IMR-90 (cell line): ENCODE results near the gene PRLH. TPM values are rescaled to one million over a fixed set of nuclear protein-coding genes. Genes with fewer than 3 reads are reported as not detected.

Experiments
- ATAC-seq: fragments of 200-7000 bp; cut with Tn5 transposase; 2 replicates; pipeline ENCODE4 v1.9.1; 2020; ENCODE audit warnings: low read depth, mild to moderate bottlenecking, moderate library complexity
- BruUV-seq: library from RNA; stranded (reverse); fragments of 400-500 nt; replicated peaks from 2 replicates; lab custom pipeline; 2021; lab: Mats Ljungman, UMichigan
- CTCF ChIA-PET: fragments of 300-600 bp; formaldehyde crosslinking; extraction: SDS; loops from one replicate; lab custom pipeline; 2021; ENCODE audit warnings: antibody characterized with exemption; lab: Yijun Ruan, JAX
- POLR2A ChIA-PET: fragments of 300-600 bp; sonication (Branson Sonifier 250); formaldehyde crosslinking; loops from one replicate; lab custom pipeline; 2022; ENCODE audit warnings: antibody characterized with exemption; ENCODE audit not compliant: unreplicated experiment; lab: Charles Lee
- DNase-seq: peaks from one replicate; pipeline ENCODE4 v3.0.0; 2013
- H2AFZ ChIP-seq: replicated peaks from 2 replicates; pipeline ENCODE3; 2013; ENCODE audit warnings: low read length, mild to moderate bottlenecking; ENCODE audit not compliant: poor library complexity
- H2AK5ac ChIP-seq: 2 replicates; pipeline ENCODE4 v1.6.1; 2013; ENCODE audit warnings: low read depth, low read length, inconsistent platforms
- H2AK9ac ChIP-seq: replicated peaks from 2 replicates; pipeline ENCODE3; 2013; ENCODE audit warnings: mild to moderate bottlenecking, low read depth, low read length, moderate library complexity; ENCODE audit not compliant: poor library complexity
- H2BK120ac ChIP-seq: 2 replicates; pipeline ENCODE4 v1.6.1; 2013; ENCODE audit warnings: low read depth, low read length, inconsistent platforms
- H2BK15ac ChIP-seq: 3 replicates; pipeline ENCODE4 v1.6.1; 2013; ENCODE audit warnings: low read depth, low read length, inconsistent platforms
- H2BK20ac ChIP-seq: 2 replicates; pipeline ENCODE4 v1.6.1; 2013; ENCODE audit warnings: low read depth, mild to moderate bottlenecking, inconsistent platforms, low read length, moderate library complexity
- H2BK5ac ChIP-seq: 2 replicates; pipeline ENCODE4 v1.6.1; 2013; ENCODE audit warnings: mild to moderate bottlenecking, low read depth, low read length, inconsistent platforms; ENCODE audit not compliant: poor library complexity, severe bottlenecking
- H3K14ac ChIP-seq: replicated peaks from 2 replicates; pipeline ENCODE4 v1.6.1; 2013; ENCODE audit warnings: low read depth, low read length, inconsistent platforms
- H3K18ac ChIP-seq: 2 replicates; pipeline ENCODE4 v1.6.1; 2013; ENCODE audit warnings: low read depth, low read length, control low read depth
- H3K23ac ChIP-seq: 2 replicates; pipeline ENCODE4 v1.6.1; 2013; ENCODE audit warnings: low read depth, low read length, inconsistent platforms
- H3K27ac ChIP-seq: 2 replicates; pipeline ENCODE4 v1.5.1; 2013; ENCODE audit warnings: mild to moderate bottlenecking, control low read depth, low read length; ENCODE audit not compliant: insufficient read depth
- H3K27me3 ChIP-seq: 2 replicates; pipeline ENCODE4 v1.6.1; 2013; ENCODE audit warnings: low read length; ENCODE audit not compliant: control insufficient read depth, insufficient read depth
- H3K36me3 ChIP-seq: 2 replicates; pipeline ENCODE4 v1.6.1; 2013; ENCODE audit warnings: low read length, mixed read lengths; ENCODE audit not compliant: control insufficient read depth, insufficient read depth
- H3K4ac ChIP-seq: 2 replicates; pipeline ENCODE4 v1.6.1; 2013; ENCODE audit warnings: low read depth, low read length, inconsistent platforms
- H3K4me1 ChIP-seq: 2 replicates; pipeline ENCODE4 v1.6.1; 2013; ENCODE audit warnings: low read length, mixed read lengths; ENCODE audit not compliant: control insufficient read depth, insufficient read depth
- H3K4me2 ChIP-seq: 2 replicates; pipeline ENCODE4 v1.6.1; 2013; ENCODE audit warnings: low read depth, mild to moderate bottlenecking, control low read depth, low read length, moderate library complexity
- H3K4me3 ChIP-seq: 2 replicates; pipeline ENCODE4 v1.5.1; 2013; ENCODE audit warnings: low read depth, mild to moderate bottlenecking, control low read depth, low read length, moderate library complexity; ENCODE audit not compliant: insufficient read depth
- H3K56ac ChIP-seq: 2 replicates; pipeline ENCODE4 v1.6.1; 2013; ENCODE audit warnings: low read length, inconsistent platforms; ENCODE audit not compliant: insufficient read depth; ENCODE audit errors: extremely low read depth
- H3K79me1 ChIP-seq, 2 experiments: 2 replicates each; pipeline ENCODE4 v1.6.1; 2013; ENCODE audit warnings: low read length in 2 of 2, inconsistent platforms in 1 of 2, low read depth in 1 of 2
- H3K9ac ChIP-seq: 2 replicates; pipeline ENCODE4 v1.6.1; 2013; ENCODE audit warnings: low read depth, low read length, control low read depth
- H3K9me1 ChIP-seq: 2 replicates; pipeline ENCODE4 v1.6.1; 2013; ENCODE audit warnings: low read length, inconsistent platforms; ENCODE audit not compliant: insufficient read depth
- H3K9me3 ChIP-seq: 2 replicates; pipeline ENCODE4 v1.6.1; 2013; ENCODE audit warnings: low read length; ENCODE audit not compliant: control insufficient read depth, insufficient read depth
- H4K20me1 ChIP-seq: 2 replicates; pipeline ENCODE4 v1.6.1; 2013; ENCODE audit warnings: low read length, inconsistent platforms; ENCODE audit not compliant: insufficient read depth
- H4K5ac ChIP-seq: 2 replicates; pipeline ENCODE4 v1.6.1; 2013; ENCODE audit warnings: mild to moderate bottlenecking, low read depth, low read length, control low read depth
- H4K8ac ChIP-seq, 2 experiments: 2 replicates each; pipeline ENCODE4 v1.6.1; 2013; ENCODE audit warnings: low read depth in 2 of 2, low read length in 2 of 2, control low read depth in 1 of 2, inconsistent platforms in 1 of 2
- H4K91ac ChIP-seq: 2 replicates; pipeline ENCODE4 v1.6.1; 2013; ENCODE audit warnings: low read depth, low read length, inconsistent platforms; ENCODE audit not compliant: insufficient read depth
- CEBPB ChIP-seq: IDR thresholded peaks from 2 replicates; pipeline ENCODE4 v1.6.1; 2012; ENCODE audit warnings: low read depth, low read length, improper control_type of control experiment
- ELK1 ChIP-seq: fragments of 150-350 bp; IDR thresholded peaks from 2 replicates; pipeline ENCODE4 v1.6.1; 2016; ENCODE audit warnings: low read depth, mild to moderate bottlenecking, low read length, moderate library complexity, borderline replicate concordance
- NFE2L2 ChIP-seq: fragments of 150-350 bp; IDR thresholded peaks from 2 replicates; pipeline ENCODE4 v1.6.1; 2016; ENCODE audit warnings: low read depth, mild to moderate bottlenecking, low read length
- POLR2A ChIP-seq: IDR thresholded peaks from 2 replicates; pipeline ENCODE4 v1.6.1; 2012; ENCODE audit warnings: mild to moderate bottlenecking, low read depth, low read length
- RAD21 ChIP-seq: IDR thresholded peaks from 2 replicates; pipeline ENCODE4 v1.6.1; 2012; ENCODE audit warnings: low read length, improper control_type of control experiment
- USF2 ChIP-seq: fragments of 150-350 bp; IDR thresholded peaks from 2 replicates; pipeline ENCODE4 v1.6.1; 2017; ENCODE audit warnings: mild to moderate bottlenecking, antibody characterized with exemption, low read length, low read depth
- WGBS, 2 experiments: methylation state at CpG; one replicate each; pipeline versions ENCODE4 v1.1.5 to v1.1.7; 2013; ENCODE audit warnings: missing lambda C conversion rate in 2 of 2; ENCODE audit not compliant: insufficient read length in 1 of 2; ENCODE audit errors: extremely low coverage in 2 of 2; 5-methylcytosine and 5-hydroxymethylcytosine counted together
- dilution Hi-C: fragments of 300-500 bp; cut with HindIII; formaldehyde crosslinking; loops from one replicate; pipeline ENCODE4 v1.14.3; 2018; ENCODE audit warnings: low sequenced_read_pairs; ENCODE audit not compliant: unreplicated experiment
- in situ Hi-C: fragments of 300-500 bp; cut with MboI; formaldehyde crosslinking; loops from 3 replicates; pipeline ENCODE4 v1.14.3; 2019; ENCODE audit warnings: low sequenced_read_pairs, inconsistent platforms, mixed read lengths
- intact Hi-C: fragments of 100-400 bp; cut with micrococcal nuclease; formaldehyde crosslinking; loops from 2 replicates; pipeline ENCODE4 v1.10.0; 2022
- polyA plus RNA-seq, 3 experiments: library from polyadenylated mRNA; depleted of rRNA; stranded (reverse); fragments of >200 nt; gene quantifications; 2 replicates each; pipeline ENCODE4 v1.2.3, GENCODE V29; 2012; ENCODE audit warnings: low replicate concordance in 1 of 3
- total RNA-seq: library from RNA; depleted of rRNA; stranded (reverse); fragments of >200 nt; gene quantifications from 2 replicates; pipeline ENCODE4 v1.2.3, GENCODE V29; 2012

PRLH gene
- total and polyA plus RNA-seq, 2 of the 4 experiments (the other 2 are of a cell fraction), result not detected

- no peak overlapping the region for H4K91ac ChIP-seq
- H3K27me3 ChIP-seq, result peaks cover 4% of the 10 kb centered on the region; the same call in 1 of the 2 replicates
- no peak overlapping the region for H2BK15ac ChIP-seq
- H3K27ac ChIP-seq, result no peak overlapping the region
- ChIA-PET POLR2A (no interaction called here), CTCF (interaction anchor here (1.0 kb wide), 1 partner anchor 65 kb away, joined by 4 read pairs; no protein-coding TSS in a partner anchor)
- H4K8ac ChIP-seq, result no peak overlapping the region
- H3K4me1 ChIP-seq, result no peaks in the 10 kb centered on the region
- H3K9me1 ChIP-seq, result no peaks in the 10 kb centered on the region
- H2AK5ac ChIP-seq, result no peak overlapping the region
- H3K18ac ChIP-seq, result no peak overlapping the region
- WGBS, 2 experiments, result 91% methylated on average over 17 of the region's 26 CpGs; no CpG with 5 or more reads in 1 of the 2 experiments
- H3K9ac ChIP-seq, result no peak overlapping the region
- H2AFZ ChIP-seq, result no peak overlapping the region
- no peak overlapping the region for H2BK5ac ChIP-seq
- no peak overlapping the region for H3K4me3 ChIP-seq
- no peak overlapping the region for H2AK9ac ChIP-seq
- no peaks in the 10 kb centered on the region for H3K79me1 ChIP-seq
- no peak overlapping the region for H3K4ac ChIP-seq
- H4K20me1 ChIP-seq, result no peaks in the 10 kb centered on the region
- H3K23ac ChIP-seq, result no peak overlapping the region
- in situ Hi-C loops, result loop anchor here (10.0 kb wide), 1 partner anchor 163 kb away; the partner anchor contains the start of gene COL6A3
- DNase-seq (no peak), ATAC-seq (no peak)
- H3K4me2 ChIP-seq, result no peak overlapping the region
- dilution Hi-C loops, result no loop called here
- H4K5ac ChIP-seq, result no peak overlapping the region
- H2BK20ac ChIP-seq, result no peak overlapping the region
- no peak overlapping the region for H2BK120ac ChIP-seq
- no TSS peak for BruUV-seq
- H3K14ac ChIP-seq, result no peak overlapping the region
- intact Hi-C loops, result no loop called here
- H3K56ac ChIP-seq, result no peak overlapping the region
- TF ChIP-seq NFE2L2 (no peak), ELK1 (no peak), RAD21 (no peak), POLR2A (no peak), USF2 (no peak), CEBPB (no peak)
- H3K9me3 ChIP-seq, result no peaks in the 10 kb centered on the region
- H3K36me3 ChIP-seq, result no peaks in the 10 kb centered on the region
Observed at GRCh38 chr2:237577956-237578870, 11.8 kb downstream of the PRLH start.
